ENCODE data around the gene DEDD. TPM values are rescaled to one million over a fixed set of nuclear protein-coding genes. Genes with fewer than 3 reads are reported as not detected.

DEDD gene
- total and polyA plus RNA-seq, 2 donors (not counting 1 experiment from before 2014, with no cell fraction given): 21.6 to 40.3 TPM

DNA sequence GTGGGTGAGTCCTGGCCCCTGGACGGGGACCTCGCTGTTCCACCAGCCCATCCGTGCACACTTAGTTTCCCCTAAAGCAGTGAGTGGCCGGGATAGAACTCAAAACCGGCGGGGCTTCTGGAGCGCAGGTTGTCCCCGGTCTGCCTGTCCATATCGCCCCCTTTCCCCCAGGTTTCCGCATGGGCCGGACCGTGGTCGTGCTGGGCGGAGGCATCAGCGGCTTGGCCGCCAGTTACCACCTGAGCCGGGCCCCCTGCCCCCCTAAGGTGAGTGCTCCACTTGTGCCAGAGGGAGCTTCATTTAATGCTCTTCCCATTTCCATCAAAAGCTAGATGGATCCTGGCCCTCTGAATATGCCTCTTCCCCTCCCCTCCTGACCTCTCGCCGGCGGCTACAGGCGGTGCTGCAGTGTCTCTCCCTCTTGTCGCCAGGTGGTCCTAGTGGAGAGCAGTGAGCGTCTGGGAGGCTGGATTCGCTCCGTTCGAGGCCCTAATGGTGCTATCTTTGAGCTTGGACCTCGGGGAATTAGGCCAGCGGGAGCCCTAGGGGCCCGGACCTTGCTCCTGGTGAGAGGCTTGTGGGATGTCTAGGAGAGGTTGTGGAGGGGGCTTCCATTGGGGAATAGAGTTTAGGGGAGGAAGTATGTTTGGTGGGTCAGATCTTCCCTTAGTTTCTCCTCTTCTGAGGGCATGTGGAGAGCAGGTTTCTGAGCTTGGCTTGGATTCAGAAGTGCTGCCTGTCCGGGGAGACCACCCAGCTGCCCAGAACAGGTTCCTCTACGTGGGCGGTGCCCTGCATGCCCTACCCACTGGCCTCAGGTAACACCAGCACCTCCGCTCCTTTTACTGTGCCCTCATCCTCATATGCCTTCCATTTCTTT lies 34.4 kb upstream of the DEDD start:
- Histone ChIP-seq H2AFZ (ENCODE audit: low read length) (peak overlapping the region; percentile 87), H3K4me2 (ENCODE audit: extremely low read depth, insufficient read depth, low read length) (peak overlapping the region; percentile 100), H3K9me3 (ENCODE audit: control insufficient read depth, insufficient read depth, low read depth, low read length) (no peaks in the 10 kb centered on the region), H3K4me3 (replicated peaks in 1 of 4; ENCODE audit: control extremely low read depth in 1 of 4, insufficient read depth in 1 of 4, low read depth in 3 of 4, low read length in 4 of 4) (peak overlapping the region; percentile 76 to 88 (median 84)), H3K27ac (ENCODE audit: insufficient read depth, low read length) (peak overlapping the region; percentile 91), H3K9ac (ENCODE audit: insufficient read depth, low read length) (peak overlapping the region; percentile 69), H3K27me3 (ENCODE audit: control insufficient read depth, insufficient read depth, low read length) (no peaks in the 10 kb centered on the region), H4K20me1 (ENCODE audit: control insufficient read depth, extremely low read depth, insufficient read depth, low read length) (no peaks in the 10 kb centered on the region), H3K36me3 (ENCODE audit: control insufficient read depth, insufficient read depth, low read length) (peaks cover 18% of the 10 kb centered on the region), H3K4me1 (ENCODE audit: control insufficient read depth, extremely low read depth, insufficient read depth, low read length) (peaks cover 11% of the 10 kb centered on the region), H3K79me2 (ENCODE audit: control insufficient read depth, insufficient read depth, low read length) (peaks cover 2% of the 10 kb centered on the region)
- TF ChIP-seq EZH2 (IDR thresholded peaks at IDR 0.05; ENCODE audit: low read length, missing control alignments): no peak
- TF ChIP-seq, protein P1, sequence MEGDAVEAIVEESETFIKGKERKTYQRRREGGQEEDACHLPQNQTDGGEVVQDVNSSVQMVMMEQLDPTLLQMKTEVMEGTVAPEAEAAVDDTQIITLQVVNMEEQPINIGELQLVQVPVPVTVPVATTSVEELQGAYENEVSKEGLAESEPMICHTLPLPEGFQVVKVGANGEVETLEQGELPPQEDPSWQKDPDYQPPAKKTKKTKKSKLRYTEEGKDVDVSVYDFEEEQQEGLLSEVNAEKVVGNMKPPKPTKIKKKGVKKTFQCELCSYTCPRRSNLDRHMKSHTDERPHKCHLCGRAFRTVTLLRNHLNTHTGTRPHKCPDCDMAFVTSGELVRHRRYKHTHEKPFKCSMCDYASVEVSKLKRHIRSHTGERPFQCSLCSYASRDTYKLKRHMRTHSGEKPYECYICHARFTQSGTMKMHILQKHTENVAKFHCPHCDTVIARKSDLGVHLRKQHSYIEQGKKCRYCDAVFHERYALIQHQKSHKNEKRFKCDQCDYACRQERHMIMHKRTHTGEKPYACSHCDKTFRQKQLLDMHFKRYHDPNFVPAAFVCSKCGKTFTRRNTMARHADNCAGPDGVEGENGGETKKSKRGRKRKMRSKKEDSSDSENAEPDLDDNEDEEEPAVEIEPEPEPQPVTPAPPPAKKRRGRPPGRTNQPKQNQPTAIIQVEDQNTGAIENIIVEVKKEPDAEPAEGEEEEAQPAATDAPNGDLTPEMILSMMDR (conservative IDR thresholded peaks at IDR 0.05 in 1 of 2, IDR thresholded peaks at IDR 0.05 in 1 of 2; ENCODE audit: low read depth in 1 of 2, low read length in 2 of 2): no peak
- DNase-seq (ENCODE audit: low read depth in 2 of 2): no peak

DNA sequence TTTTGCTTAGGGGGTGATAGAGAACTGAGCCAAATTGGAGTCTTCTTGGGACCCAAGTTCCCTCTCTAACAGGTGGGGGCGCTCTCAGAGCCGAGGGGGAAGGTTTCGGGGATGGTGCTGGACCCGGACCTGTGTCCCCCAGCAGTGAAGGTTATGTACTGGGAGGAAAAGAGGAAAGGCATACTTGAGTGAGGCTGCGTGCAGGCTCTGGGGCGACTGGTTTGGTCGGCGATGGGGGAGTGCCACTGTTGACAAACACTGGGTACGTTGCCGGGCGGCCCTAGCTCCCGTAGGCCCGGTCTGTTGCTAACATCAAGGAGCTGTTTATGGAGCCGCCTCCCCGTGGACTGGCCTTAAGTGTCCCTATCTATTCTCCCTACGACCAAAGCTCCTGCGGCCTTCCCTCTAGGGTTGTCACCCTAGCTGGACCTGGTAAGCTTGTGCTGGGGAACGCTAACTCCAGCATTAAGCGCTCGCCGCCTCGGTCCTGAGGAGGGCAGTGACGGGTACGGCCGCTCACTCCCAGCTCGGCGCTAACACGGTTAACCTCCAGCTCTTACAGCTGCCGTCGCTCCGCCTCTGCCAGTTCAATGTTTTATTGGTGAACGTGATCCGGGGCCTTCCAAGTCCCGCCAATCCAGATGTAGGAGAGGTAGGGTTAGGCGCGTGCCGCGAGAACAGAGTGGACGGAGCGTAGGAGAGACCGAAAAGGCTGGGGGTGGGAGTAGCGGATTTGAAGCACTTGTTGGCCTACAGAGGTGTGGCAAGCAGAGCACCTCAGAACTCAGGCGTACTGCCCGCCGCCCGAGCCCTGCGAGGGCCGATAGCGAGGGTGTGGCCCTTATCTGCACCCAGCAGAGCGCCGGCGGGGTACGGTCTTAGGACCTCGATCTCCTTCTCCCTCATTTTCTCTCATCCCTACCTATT lies 33.5 kb upstream of the DEDD start, which contains the start of gene PPOX:
PPOX (plus strand) TSS at position 685 of the 927 bp plus-strand sequence. CDS start 422 bp downstream, outside the sequence.
- Histone ChIP-seq H4K20me1 (ENCODE audit: control insufficient read depth, extremely low read depth, insufficient read depth, low read length) (no peaks in the 10 kb centered on the region), H3K9ac (ENCODE audit: insufficient read depth, low read length) (peak within 1 kb of the TSS; percentile 74), H3K27ac (ENCODE audit: insufficient read depth, low read length) (peak within 1 kb of the TSS; percentile 91), H3K36me3 (ENCODE audit: control insufficient read depth, insufficient read depth, low read length) (peaks cover 15% of the 10 kb centered on the region), H3K9me3 (ENCODE audit: control insufficient read depth, insufficient read depth, low read depth, low read length) (no peaks in the 10 kb centered on the region), H3K4me1 (ENCODE audit: control insufficient read depth, extremely low read depth, insufficient read depth, low read length) (peaks cover 11% of the 10 kb centered on the region), H3K4me2 (ENCODE audit: extremely low read depth, insufficient read depth, low read length) (peak within 1 kb of the TSS; percentile 100), H3K79me2 (ENCODE audit: control insufficient read depth, insufficient read depth, low read length) (peaks cover 3% of the 10 kb centered on the region), H2AFZ (ENCODE audit: low read length) (peak within 1 kb of the TSS; percentile 87), H3K27me3 (ENCODE audit: control insufficient read depth, insufficient read depth, low read length) (no peaks in the 10 kb centered on the region), H3K4me3 (replicated peaks in 1 of 4; ENCODE audit: control extremely low read depth in 1 of 4, insufficient read depth in 1 of 4, low read depth in 3 of 4, low read length in 4 of 4) (peak within 1 kb of the TSS; percentile 76 to 88 (median 84))
- TF ChIP-seq, protein P1 (conservative IDR thresholded peaks at IDR 0.05 in 1 of 2, IDR thresholded peaks at IDR 0.05 in 1 of 2; ENCODE audit: low read depth in 1 of 2, low read length in 2 of 2): peak; percentile 53 to 55
- no peak for TF ChIP-seq EZH2 (IDR thresholded peaks at IDR 0.05; ENCODE audit: low read length, missing control alignments)
- DNase-seq (ENCODE audit: low read depth in 2 of 2): peak; percentile 98 to 99
